Right forelimb (tissue), 1 donor: Measurements from ENCODE around the gene FIGNL2.

Source experiments
- DNase-seq: peaks from one replicate; pipeline ENCODE4 v3.0.0-alpha.2; 2018

FIGNL2 gene

DNA sequence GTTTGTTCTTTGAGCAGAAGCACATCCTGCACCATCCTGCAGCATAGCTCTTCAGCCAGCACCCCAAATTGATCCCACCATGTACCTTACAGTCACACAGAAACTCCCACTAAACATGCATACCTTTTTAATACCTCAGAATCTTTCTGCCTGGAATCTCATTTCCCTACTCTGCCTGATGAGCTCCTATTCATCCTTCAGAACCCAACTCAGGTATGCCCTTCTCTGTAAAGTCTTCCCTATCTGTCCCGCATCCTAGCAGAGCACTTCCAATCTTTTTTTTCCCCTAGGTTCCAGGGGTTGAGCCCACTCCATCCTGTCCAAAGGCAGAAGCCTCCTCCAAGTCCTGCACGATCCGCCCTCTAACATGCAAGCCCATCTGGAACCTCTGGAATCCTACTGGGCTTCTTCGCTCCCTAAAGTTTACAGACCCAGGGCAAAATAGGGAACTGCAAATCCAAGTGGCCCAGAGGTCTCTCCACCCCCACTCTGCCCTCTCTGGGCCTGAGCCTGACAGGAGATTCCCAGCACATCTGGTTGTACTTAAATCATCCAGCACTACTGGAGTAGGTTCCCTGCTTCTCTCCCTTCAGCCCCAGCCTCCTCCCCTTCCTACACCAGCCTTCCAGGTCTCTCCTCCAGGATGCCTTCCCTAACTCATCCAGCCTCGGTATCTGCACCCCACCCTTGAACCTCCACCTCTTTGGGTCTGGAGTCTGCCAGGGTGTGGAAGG is 4.1 kb upstream of the FIGNL2 start:
- no peak for DNase-seq

GRCh38 chr12:51851413-51852124 is 3.1 kb upstream of the FIGNL2 start:
- no peak for DNase-seq

DNA sequence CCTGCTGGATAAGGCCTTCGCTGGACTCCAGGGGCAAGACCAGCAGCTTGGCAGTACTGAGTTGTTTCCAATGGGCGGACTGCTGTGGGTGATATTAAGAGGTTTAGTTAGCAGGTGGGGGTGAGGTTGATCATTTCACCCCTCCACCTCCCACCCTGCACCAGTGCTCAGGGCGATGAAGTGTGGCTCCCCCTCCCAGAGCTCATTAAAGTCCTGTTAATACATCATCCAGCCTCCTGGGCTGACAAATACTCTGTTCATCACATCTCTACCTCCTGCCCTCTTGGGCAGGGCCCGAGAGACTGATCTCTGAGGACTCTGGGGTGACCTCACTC is 2.4 kb upstream of the FIGNL2 start:
- DNase-seq: no peak

DNA sequence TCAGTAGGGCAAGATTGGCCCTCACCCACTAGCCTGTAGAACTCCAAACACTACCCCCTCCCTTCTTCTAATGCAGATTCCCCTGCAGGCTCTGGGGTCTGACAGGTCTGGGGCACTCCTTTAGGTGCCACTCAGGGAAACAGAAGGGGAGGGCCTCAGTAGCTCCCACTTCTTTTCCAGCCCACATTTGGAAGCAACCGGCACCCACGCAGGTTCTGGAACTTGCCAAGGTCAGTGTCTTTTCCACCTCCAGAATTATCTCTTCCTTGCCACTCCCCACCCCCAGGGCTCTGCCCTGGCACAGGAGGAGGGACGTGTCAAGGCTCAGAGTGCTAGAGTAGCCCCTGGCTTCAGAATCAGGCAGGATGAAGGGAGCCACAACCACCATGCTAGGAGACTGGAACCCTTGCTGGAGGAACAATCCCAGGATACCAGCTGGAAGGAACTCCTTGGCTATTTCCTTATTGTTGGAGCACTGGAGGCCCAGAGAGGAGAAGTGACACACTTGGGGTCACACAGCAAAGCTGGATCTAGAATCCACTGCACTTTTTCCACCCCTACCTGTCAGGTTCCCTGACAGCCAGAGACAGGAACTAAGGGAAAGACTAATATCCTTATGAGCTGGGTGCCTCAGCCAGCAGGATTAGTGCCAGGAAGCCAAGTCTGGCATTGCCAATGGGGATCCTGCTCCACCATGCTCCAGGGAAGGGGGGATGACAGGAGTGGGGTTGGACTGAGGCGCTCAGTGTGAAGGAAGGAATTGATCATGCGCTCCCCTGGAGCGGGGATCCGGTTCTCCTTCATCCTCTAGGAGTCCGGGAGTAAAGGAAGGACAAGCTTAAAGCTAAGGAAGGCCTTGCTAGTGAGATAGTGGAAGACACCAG is 1.8 kb upstream of the FIGNL2 start:
- DNase-seq: no peak

- no peak for DNase-seq
These were observed 570 bp upstream of the FIGNL2 start for GRCh38 chr12:51848841-51849735.

GRCh38 chr12:51847643-51848325 is 734 bp downstream of the FIGNL2 start:
- no peak for DNase-seq

GRCh38 chr12:51846911-51847642 is 1.4 kb downstream of the FIGNL2 start:
- peak; percentile 74 for DNase-seq

- DNase-seq: no peak
These were observed 2.2 kb downstream of the FIGNL2 start for GRCh38 chr12:51846271-51846691.

GRCh38 chr12:51845482-51845881 is 3.0 kb downstream of the FIGNL2 start:
- no peak for DNase-seq

DNA sequence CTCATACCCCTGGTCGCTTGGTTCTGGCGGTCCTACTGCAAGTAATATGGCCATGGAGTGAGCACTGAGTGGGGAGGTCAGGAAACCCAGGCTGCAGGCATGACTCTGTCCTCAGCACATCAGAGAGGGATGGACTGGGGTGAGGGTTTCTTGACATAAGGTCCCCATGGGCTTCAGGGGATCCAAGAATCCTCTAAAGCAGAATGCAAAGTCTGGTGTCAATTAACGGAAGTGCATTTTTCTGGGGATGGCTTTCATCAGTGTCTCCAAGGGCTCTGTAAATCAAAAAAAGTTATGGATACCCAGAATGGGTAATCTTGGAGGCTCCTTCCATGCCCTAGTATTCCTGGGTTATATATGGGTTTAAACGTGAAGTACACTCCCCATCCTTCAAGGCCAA is 3.7 kb downstream of the FIGNL2 start:
- no peak for DNase-seq

- no peak for DNase-seq
These were observed 6.8 kb downstream of the FIGNL2 start for GRCh38 chr12:51841727-51842126.

DNA sequence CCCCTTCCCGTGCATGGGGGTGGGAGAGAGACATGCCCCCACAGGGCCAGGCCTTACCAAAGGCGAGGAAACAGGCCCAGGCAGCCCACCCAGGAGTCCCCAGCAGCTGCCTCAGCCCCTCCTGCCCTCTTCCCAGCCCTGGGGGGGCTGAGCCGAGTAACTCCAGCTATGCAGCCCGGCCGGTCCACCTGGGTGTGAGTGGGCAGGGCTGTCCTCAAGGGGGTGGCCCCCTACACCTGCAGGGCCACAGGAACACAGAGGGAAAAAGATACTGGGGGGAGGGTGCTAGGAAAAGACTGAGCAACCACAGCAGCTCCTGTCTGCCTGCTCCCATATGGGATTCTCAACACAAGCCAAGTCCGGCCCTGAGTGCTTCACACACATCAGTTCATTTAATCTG is 7.6 kb downstream of the FIGNL2 start:
- DNase-seq: no peak

GRCh38 chr12:51839310-51839947 is 9.1 kb downstream of the FIGNL2 start:
- DNase-seq: no peak

- no peak for DNase-seq
These were observed 9.8 kb downstream of the FIGNL2 start for GRCh38 chr12:51838762-51839161.

DNA sequence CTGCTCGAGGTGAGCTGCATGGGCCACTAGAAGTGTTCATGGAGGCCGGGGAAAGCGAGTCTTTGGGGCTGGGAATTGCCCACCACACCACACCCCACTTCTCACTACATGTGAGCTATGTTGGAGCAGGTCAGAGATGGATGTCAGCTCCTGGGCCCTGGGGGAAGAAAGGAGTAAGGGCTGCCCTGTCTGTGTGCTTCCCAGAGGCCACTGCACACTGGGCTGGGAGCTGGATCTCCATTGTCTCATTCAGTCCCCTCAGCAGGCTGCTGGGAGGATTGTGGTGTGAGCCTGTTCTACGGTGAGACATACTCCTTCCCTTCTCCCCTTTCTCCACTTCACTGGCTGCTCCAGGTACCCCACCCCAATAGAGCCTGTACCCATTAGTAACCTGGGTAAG is 10.5 kb downstream of the FIGNL2 start:
- DNase-seq: no peak

DNA sequence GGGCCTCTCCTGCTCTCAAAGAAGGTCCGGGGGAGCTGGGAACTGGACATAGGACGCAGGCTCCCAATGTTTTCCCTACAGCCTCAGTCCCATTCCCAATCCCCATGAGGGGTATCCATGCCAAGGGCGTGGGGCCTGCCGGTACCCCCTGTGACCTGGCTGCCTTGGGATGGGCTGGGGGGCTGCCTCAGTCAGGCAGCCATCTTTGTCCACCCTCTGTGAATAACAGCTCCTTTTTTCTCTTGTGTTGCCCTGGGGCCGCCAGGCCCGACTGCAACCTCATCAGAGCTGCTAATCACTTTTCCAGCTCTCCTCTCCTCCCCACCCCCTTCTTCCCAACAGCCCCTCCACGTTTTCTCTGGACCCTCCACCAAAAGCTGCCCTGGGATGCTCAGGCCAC is 11.2 kb downstream of the FIGNL2 start:
- DNase-seq: no peak

- DNase-seq: no peak
These were observed 11.7 kb downstream of the FIGNL2 start for GRCh38 chr12:51836827-51837173.

DNA sequence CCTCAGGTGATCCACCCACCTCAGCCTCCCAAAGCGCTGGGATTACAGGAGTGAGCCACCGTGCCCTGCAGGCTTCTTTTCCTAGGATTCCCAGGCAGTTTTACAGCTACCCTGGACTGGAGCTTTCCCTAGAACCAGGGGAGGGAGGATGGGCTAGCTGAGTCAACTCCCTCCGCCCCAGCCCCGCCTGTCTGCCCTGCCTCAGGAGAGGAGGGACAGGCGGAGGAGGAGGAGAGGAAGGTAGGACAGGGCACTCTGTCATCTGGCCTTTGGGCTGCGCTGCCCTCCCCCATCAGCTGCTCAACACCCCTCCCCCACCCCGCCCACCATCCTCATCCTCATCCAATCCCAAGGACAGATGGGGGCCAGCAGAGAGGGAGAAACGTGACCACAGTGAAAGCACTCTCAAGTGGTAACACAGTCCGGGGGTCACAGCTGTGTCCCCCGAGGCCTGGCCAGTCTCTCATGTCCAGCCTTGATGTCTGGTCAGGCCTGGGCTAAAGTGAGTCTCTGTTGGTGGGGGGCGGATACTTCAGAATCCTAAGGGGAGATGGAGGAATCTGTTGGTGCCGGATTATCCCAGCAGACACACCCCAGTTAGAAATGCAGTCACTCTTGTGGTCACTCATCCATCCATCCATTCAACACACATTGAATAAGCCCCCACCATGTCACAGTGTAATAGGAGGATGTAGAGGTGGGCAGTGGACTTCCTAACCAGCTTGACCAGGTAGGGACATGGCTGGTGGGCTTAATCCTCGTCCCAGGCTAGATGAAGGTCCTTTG is 12.3 kb downstream of the FIGNL2 start:
- no peak for DNase-seq

GRCh38 chr12:51834411-51834810 is 14.1 kb downstream of the FIGNL2 start:
- DNase-seq: no peak
